Duodenal mucosa (tissue), 2 donors: Measurements from ENCODE around the gene OR1K1.

Source experiments
- H3K27ac ChIP-seq: one replicate; pipeline ENCODE4 v1.7.0; 2013; ENCODE audit warnings: low read depth, low read length
- H3K27me3 ChIP-seq, 2 donors: one replicate each; pipeline ENCODE4 v1.7.0; 2013; ENCODE audit warnings: low read length in 2 of 2, control low read depth in 1 of 2; ENCODE audit not compliant: insufficient read depth in 2 of 2, control insufficient read depth in 1 of 2
- H3K36me3 ChIP-seq, 2 donors: one replicate each; pipeline ENCODE4 v1.7.0; 2013; ENCODE audit warnings: low read length in 2 of 2, control low read depth in 1 of 2; ENCODE audit not compliant: insufficient read depth in 2 of 2, control insufficient read depth in 1 of 2
- H3K4me1 ChIP-seq, 2 donors: one replicate each; pipeline ENCODE4 v1.7.0; 2013; ENCODE audit warnings: low read length in 2 of 2, control low read depth in 1 of 2; ENCODE audit not compliant: insufficient read depth in 2 of 2, control insufficient read depth in 1 of 2
- H3K4me3 ChIP-seq, 2 donors: one replicate each; pipeline ENCODE4 v1.7.0; 2013; ENCODE audit warnings: low read length in 2 of 2, low read depth in 1 of 2
- H3K9ac ChIP-seq, 2 donors: one replicate each; pipeline ENCODE4 v1.7.0; 2013; ENCODE audit warnings: low read length in 2 of 2, low read depth in 1 of 2
- H3K9me3 ChIP-seq, 2 donors: one replicate each; pipeline ENCODE4 v1.7.0; 2013; ENCODE audit warnings: low read length in 2 of 2, control low read depth in 1 of 2; ENCODE audit not compliant: control insufficient read depth in 1 of 2

Gene OR1K1

GRCh38 chr9:122848256-122848943, 48.5 kb downstream of the OR1K1 start:
- no peak overlapping the region for H3K27ac ChIP-seq
- no peaks in the 10 kb centered on the region for H3K27me3 ChIP-seq
- H3K9ac ChIP-seq, result no peak overlapping the region
- no peaks in the 10 kb centered on the region for H3K4me1 ChIP-seq
- H3K36me3 ChIP-seq, result peaks cover 17 to 38% of the 10 kb centered on the region in 2 donors
- no peaks in the 10 kb centered on the region for H3K9me3 ChIP-seq
- no peak overlapping the region for H3K4me3 ChIP-seq
